ENCODE measurements around the gene IGFBPL1.

The IGFBPL1 gene

GRCh38 chr9:38370176-38370575 is 54.1 kb downstream of the IGFBPL1 start:
- Histone ChIP-seq H3K4ac (ENCODE audit: low read length) (no peak overlapping the region), H2AK5ac (ENCODE audit: low read depth, low read length) (no peak overlapping the region), H3K9me3 (replicated peaks in 1 of 2; ENCODE audit: control insufficient read depth in 2 of 2, insufficient read depth in 1 of 2, low read depth in 1 of 2, low read length in 2 of 2) (no peaks in the 10 kb centered on the region), H3K4me3 (ENCODE audit: low read length in 2 of 2) (no peak overlapping the region), H3K14ac (ENCODE audit: low read length) (no peak overlapping the region), H3K9ac (ENCODE audit: low read depth, low read length, poor library complexity) (no peak overlapping the region), H2BK5ac (ENCODE audit: low read length) (no peak overlapping the region), H3K27me3 (ENCODE audit: control insufficient read depth in 3 of 3, insufficient read depth in 3 of 3, low read depth in 1 of 3, low read length in 3 of 3) (peaks cover 0 to 5% (median 0%) of the 10 kb centered on the region in 3 experiments), H3K36me3 (replicated peaks in 1 of 2; ENCODE audit: control insufficient read depth in 2 of 2, insufficient read depth in 2 of 2, low read length in 2 of 2) (no peaks in the 10 kb centered on the region), H3K79me1 (ENCODE audit: low read depth, low read length) (no peaks in the 10 kb centered on the region), H3K4me2 (ENCODE audit: insufficient read depth, low read length, poor library complexity, severe bottlenecking) (no peak overlapping the region), H2BK15ac (ENCODE audit: low read length) (no peak overlapping the region), H4K91ac (ENCODE audit: low read depth, low read length, poor library complexity) (no peak overlapping the region), H3K23ac (ENCODE audit: low read depth, low read length, poor library complexity) (no peak overlapping the region), H2AFZ (ENCODE audit: low read length) (no peak overlapping the region), H2BK120ac (ENCODE audit: low read depth, low read length) (no peak overlapping the region), H3K18ac (ENCODE audit: low read length) (no peak overlapping the region), H2BK12ac (ENCODE audit: low read length) (no peak overlapping the region), H3K4me1 (ENCODE audit: control insufficient read depth in 2 of 2, insufficient read depth in 1 of 2, low read depth in 1 of 2, low read length in 2 of 2) (peaks cover 0 to 5% of the 10 kb centered on the region in 2 donors), H4K8ac (ENCODE audit: low read depth, low read length) (no peak overlapping the region), H3K27ac (replicated peaks; ENCODE audit: low read length) (no peak overlapping the region)
- no CpG with 5 or more reads among the region's 4 CpGs for WGBS, 2 donors (ENCODE audit: extremely low coverage in 2 of 2, insufficient read length in 2 of 2, insufficient replicate concordance in 1 of 2)
- no peak for DNase-seq (ENCODE audit: low spot score)

GRCh38 chr9:38368731-38369130 is 55.5 kb downstream of the IGFBPL1 start:
- no peaks in the 10 kb centered on the region for H3K4me1 ChIP-seq (ENCODE audit: control insufficient read depth in 2 of 2, insufficient read depth in 1 of 2, low read depth in 1 of 2, low read length in 2 of 2)
- H3K14ac ChIP-seq (ENCODE audit: low read length): no peak overlapping the region
- H3K4me2 ChIP-seq (ENCODE audit: insufficient read depth, low read length, poor library complexity, severe bottlenecking): no peak overlapping the region
- no peak overlapping the region for H2BK15ac ChIP-seq (ENCODE audit: low read length)
- no peak overlapping the region for H3K27ac ChIP-seq (replicated peaks; ENCODE audit: low read length)
- no peaks in the 10 kb centered on the region for H3K9me3 ChIP-seq (replicated peaks in 1 of 2; ENCODE audit: control insufficient read depth in 2 of 2, insufficient read depth in 1 of 2, low read depth in 1 of 2, low read length in 2 of 2)
- H2BK12ac ChIP-seq (ENCODE audit: low read length): no peak overlapping the region
- H3K23ac ChIP-seq (ENCODE audit: low read depth, low read length, poor library complexity): no peak overlapping the region
- H3K4me3 ChIP-seq (ENCODE audit: low read length in 2 of 2): no peak overlapping the region
- no peaks in the 10 kb centered on the region for H3K79me1 ChIP-seq (ENCODE audit: low read depth, low read length)
- no CpG with 5 or more reads among the region's 2 CpGs for WGBS, 2 donors (ENCODE audit: extremely low coverage in 2 of 2, insufficient read length in 2 of 2, insufficient replicate concordance in 1 of 2)
- no peak overlapping the region for H4K8ac ChIP-seq (ENCODE audit: low read depth, low read length)
- DNase-seq (ENCODE audit: low spot score): no peak
- peaks cover 0 to 5% (median 0%) of the 10 kb centered on the region in 3 experiments for H3K27me3 ChIP-seq (ENCODE audit: control insufficient read depth in 3 of 3, insufficient read depth in 3 of 3, low read depth in 1 of 3, low read length in 3 of 3)
- H3K18ac ChIP-seq (ENCODE audit: low read length): no peak overlapping the region
- no peaks in the 10 kb centered on the region for H3K36me3 ChIP-seq (replicated peaks in 1 of 2; ENCODE audit: control insufficient read depth in 2 of 2, insufficient read depth in 2 of 2, low read length in 2 of 2)
- no peak overlapping the region for H2AFZ ChIP-seq (ENCODE audit: low read length)
- H4K91ac ChIP-seq (ENCODE audit: low read depth, low read length, poor library complexity): no peak overlapping the region
- H3K4ac ChIP-seq (ENCODE audit: low read length): no peak overlapping the region
- no peak overlapping the region for H2BK120ac ChIP-seq (ENCODE audit: low read depth, low read length)
- no peak overlapping the region for H3K9ac ChIP-seq (ENCODE audit: low read depth, low read length, poor library complexity)
- H2BK5ac ChIP-seq (ENCODE audit: low read length): no peak overlapping the region
- H2AK5ac ChIP-seq (ENCODE audit: low read depth, low read length): no peak overlapping the region

DNA sequence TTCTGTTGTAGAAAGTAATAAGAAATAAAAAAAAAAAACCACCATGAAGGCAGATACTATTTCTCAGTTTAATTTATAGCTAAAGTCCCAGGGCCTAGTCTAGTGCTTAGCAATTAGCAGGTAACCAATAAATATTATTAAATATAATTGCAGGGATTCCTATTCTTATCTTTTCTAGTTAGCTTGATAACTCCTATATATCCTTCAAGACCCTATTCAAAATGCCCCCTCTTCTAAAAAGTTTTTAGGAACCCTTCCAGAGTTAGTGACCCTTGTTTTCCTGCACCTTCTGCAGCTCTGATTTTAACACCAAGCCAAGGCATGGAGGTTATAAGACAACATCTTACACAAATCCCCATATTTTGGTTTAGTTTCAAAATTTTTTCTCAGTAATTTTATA is 56.4 kb downstream of the IGFBPL1 start:
- no peak overlapping the region for H3K27ac ChIP-seq (replicated peaks; ENCODE audit: low read length)
- no peak overlapping the region for H2BK120ac ChIP-seq (ENCODE audit: low read depth, low read length)
- DNase-seq (ENCODE audit: low spot score): no peak

GRCh38 chr9:38363589-38363925 is 60.7 kb downstream of the IGFBPL1 start:
- Histone ChIP-seq H2BK120ac (ENCODE audit: low read depth, low read length) (peak overlapping the region; percentile 7), H3K9me3 (replicated peaks in 1 of 2; ENCODE audit: control insufficient read depth in 2 of 2, insufficient read depth in 1 of 2, low read depth in 1 of 2, low read length in 2 of 2) (no peaks in the 10 kb centered on the region), H3K9ac (ENCODE audit: low read depth, low read length, poor library complexity) (no peak overlapping the region), H3K79me1 (ENCODE audit: low read depth, low read length) (no peaks in the 10 kb centered on the region), H4K8ac (ENCODE audit: low read depth, low read length) (no peak overlapping the region), H3K14ac (ENCODE audit: low read length) (no peak overlapping the region), H3K4me3 (ENCODE audit: low read length in 2 of 2) (no peak overlapping the region), H2BK5ac (ENCODE audit: low read length) (no peak overlapping the region), H3K18ac (ENCODE audit: low read length) (peak overlapping the region; percentile 36), H3K27me3 (ENCODE audit: control insufficient read depth in 3 of 3, insufficient read depth in 3 of 3, low read depth in 1 of 3, low read length in 3 of 3) (peaks cover 0 to 5% (median 0%) of the 10 kb centered on the region in 3 experiments), H2AK5ac (ENCODE audit: low read depth, low read length) (peak overlapping the region; percentile 57), H3K4me2 (ENCODE audit: insufficient read depth, low read length, poor library complexity, severe bottlenecking) (no peak overlapping the region), H3K36me3 (replicated peaks in 1 of 2; ENCODE audit: control insufficient read depth in 2 of 2, insufficient read depth in 2 of 2, low read length in 2 of 2) (no peaks in the 10 kb centered on the region), H3K27ac (replicated peaks; ENCODE audit: low read length) (no peak overlapping the region), H4K91ac (ENCODE audit: low read depth, low read length, poor library complexity) (no peak overlapping the region), H2BK15ac (ENCODE audit: low read length) (peak overlapping the region; percentile 11), H2BK12ac (ENCODE audit: low read length) (peak overlapping the region; percentile 4), H3K4ac (ENCODE audit: low read length) (no peak overlapping the region), H2AFZ (ENCODE audit: low read length) (no peak overlapping the region), H3K23ac (ENCODE audit: low read depth, low read length, poor library complexity) (no peak overlapping the region), H3K4me1 (ENCODE audit: control insufficient read depth in 2 of 2, insufficient read depth in 1 of 2, low read depth in 1 of 2, low read length in 2 of 2) (peaks cover 8 to 14% of the 10 kb centered on the region in 2 donors)
- no peak for DNase-seq (ENCODE audit: low spot score)
- no CpG with 5 or more reads among the region's 5 CpGs for WGBS, 2 donors (ENCODE audit: extremely low coverage in 2 of 2, insufficient read length in 2 of 2, insufficient replicate concordance in 1 of 2)

More for the DNA sequence above, 56.4 kb downstream of the IGFBPL1 start:
- no peak overlapping the region for H2BK15ac ChIP-seq (ENCODE audit: low read length)
- H3K18ac ChIP-seq (ENCODE audit: low read length): no peak overlapping the region
- H4K91ac ChIP-seq (ENCODE audit: low read depth, low read length, poor library complexity): no peak overlapping the region
- H3K4me1 ChIP-seq (ENCODE audit: control insufficient read depth in 2 of 2, insufficient read depth in 1 of 2, low read depth in 1 of 2, low read length in 2 of 2): no peaks in the 10 kb centered on the region
- no peak overlapping the region for H3K4me3 ChIP-seq (ENCODE audit: low read length in 2 of 2)
- H2BK12ac ChIP-seq (ENCODE audit: low read length): no peak overlapping the region
- no peak overlapping the region for H3K4me2 ChIP-seq (ENCODE audit: insufficient read depth, low read length, poor library complexity, severe bottlenecking)
- H3K4ac ChIP-seq (ENCODE audit: low read length): no peak overlapping the region
- no peaks in the 10 kb centered on the region for H3K9me3 ChIP-seq (replicated peaks in 1 of 2; ENCODE audit: control insufficient read depth in 2 of 2, insufficient read depth in 1 of 2, low read depth in 1 of 2, low read length in 2 of 2)
- H4K8ac ChIP-seq (ENCODE audit: low read depth, low read length): no peak overlapping the region
- no peak overlapping the region for H2BK5ac ChIP-seq (ENCODE audit: low read length)
- peaks cover 0 to 5% (median 0%) of the 10 kb centered on the region in 3 experiments for H3K27me3 ChIP-seq (ENCODE audit: control insufficient read depth in 3 of 3, insufficient read depth in 3 of 3, low read depth in 1 of 3, low read length in 3 of 3)
- no peak overlapping the region for H3K23ac ChIP-seq (ENCODE audit: low read depth, low read length, poor library complexity)
- no peak overlapping the region for H2AFZ ChIP-seq (ENCODE audit: low read length)
- H3K14ac ChIP-seq (ENCODE audit: low read length): no peak overlapping the region
- H3K9ac ChIP-seq (ENCODE audit: low read depth, low read length, poor library complexity): no peak overlapping the region
- H3K79me1 ChIP-seq (ENCODE audit: low read depth, low read length): no peaks in the 10 kb centered on the region
- no peaks in the 10 kb centered on the region for H3K36me3 ChIP-seq (replicated peaks in 1 of 2; ENCODE audit: control insufficient read depth in 2 of 2, insufficient read depth in 2 of 2, low read length in 2 of 2)
- no peak overlapping the region for H2AK5ac ChIP-seq (ENCODE audit: low read depth, low read length)
